HG02981 (cell line): ENCODE data around the gene MYADM.
A peak's percentile ranks its signal among the peaks of the same experiment; 100 is the strongest.
"Not testable (repeated sequence)": the region's sequence is repeated elsewhere in the genome, so short reads cannot be mapped to it uniquely, and the experiment has no call there.

Source experiments
- ATAC-seq: cut with Tn5 transposase; IDR thresholded peaks from one replicate; pipeline ENCODE4 v1.9.1; 2021; ENCODE audit warnings: mild to moderate bottlenecking, moderate library complexity; ENCODE audit not compliant: unreplicated experiment

MYADM gene

GRCh38 chr19:53867225-53868090 is at the start of gene MYADM:
TSS of gene MYADM (plus strand) at chr19:53867883. CDS start at chr19:53873530, 5,647 bp downstream.
- ATAC-seq: peak; percentile 75

DNA sequence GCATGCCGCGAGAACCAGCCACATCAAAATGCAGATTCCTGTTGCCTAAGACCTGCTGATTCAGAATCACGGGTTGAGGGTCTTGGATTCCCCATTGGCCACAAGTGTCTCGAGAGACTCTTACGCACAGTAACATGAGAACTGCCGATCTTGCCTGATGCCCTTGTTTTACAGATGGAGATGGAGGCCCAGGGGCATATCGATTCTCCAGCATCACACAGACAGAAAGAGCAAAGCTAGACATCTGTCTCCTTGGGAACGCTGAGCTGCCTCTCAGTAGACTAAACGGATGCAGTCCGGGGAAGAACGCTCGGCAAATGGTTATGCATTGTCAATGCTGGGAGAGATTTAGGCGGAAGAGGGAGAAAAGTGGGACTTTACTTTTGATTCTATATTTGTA is 48.9 kb upstream of the MYADM start:
- no peak for ATAC-seq

GRCh38 chr19:53819861-53820260 is 47.8 kb upstream of the MYADM start:
- ATAC-seq: no peak

GRCh38 chr19:53823380-53824120 is 44.1 kb upstream of the MYADM start:
- ATAC-seq: no peak

- ATAC-seq: no peak
Measured at GRCh38 chr19:53824134-53824611, 43.5 kb upstream of the MYADM start, which contains the start of gene NLRP12. TSS of gene NLRP12 (minus strand) at chr19:53824314. CDS start at chr19:53824174, 140 bp downstream.

DNA sequence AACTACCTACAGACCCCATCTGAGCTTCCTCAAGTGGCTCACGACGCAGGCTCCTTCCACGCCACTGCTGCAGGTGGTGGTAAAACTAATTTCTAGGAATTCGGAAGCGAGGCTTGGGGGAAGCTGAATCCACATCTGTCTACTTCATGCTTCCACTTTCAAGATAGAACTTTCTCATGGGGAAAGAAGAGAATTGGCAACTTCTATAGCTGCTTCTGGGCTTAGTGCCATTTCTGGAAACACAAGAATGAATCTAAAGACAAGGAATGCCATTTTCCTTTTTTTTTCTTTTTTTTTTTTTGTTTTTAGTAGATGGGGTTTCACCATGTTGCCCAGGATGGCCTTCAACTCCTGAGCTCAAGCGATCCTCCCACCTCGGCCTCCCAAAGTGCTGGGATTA is 40.8 kb upstream of the MYADM start:
- no peak for ATAC-seq

GRCh38 chr19:53828531-53828930 is 39.2 kb upstream of the MYADM start:
- ATAC-seq: no peak

DNA sequence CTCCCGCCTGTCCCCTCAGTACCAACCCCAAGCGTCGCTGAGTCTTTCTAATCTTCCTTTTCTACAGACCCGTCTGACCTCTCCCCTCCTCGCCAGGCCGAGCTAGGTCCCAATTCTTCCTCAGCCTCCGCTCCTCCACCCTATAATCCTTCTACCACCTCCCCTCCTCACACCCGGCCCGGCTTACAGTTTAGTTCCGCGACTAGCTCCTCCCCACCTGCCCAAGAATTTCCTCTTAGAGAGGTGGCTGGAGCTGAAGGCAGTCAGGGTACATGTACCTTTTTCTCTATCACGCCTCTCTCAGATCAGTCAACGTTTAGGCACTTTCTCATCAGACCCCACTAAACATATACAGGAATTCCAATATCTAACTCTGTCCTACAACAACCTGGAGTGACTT is 34.8 kb upstream of the MYADM start:
- not testable (repeated sequence) for ATAC-seq

- ATAC-seq: not testable (repeated sequence)
Measured at GRCh38 chr19:53838446-53838845, 29.2 kb upstream of the MYADM start.

GRCh38 chr19:53840241-53840640 is 27.4 kb upstream of the MYADM start:
- ATAC-seq: not testable (repeated sequence)

- ATAC-seq: not testable (repeated sequence)
Measured at GRCh38 chr19:53840914-53841313, 26.8 kb upstream of the MYADM start.

- ATAC-seq: no peak
Measured at GRCh38 chr19:53844849-53845246, 22.8 kb upstream of the MYADM start.

DNA sequence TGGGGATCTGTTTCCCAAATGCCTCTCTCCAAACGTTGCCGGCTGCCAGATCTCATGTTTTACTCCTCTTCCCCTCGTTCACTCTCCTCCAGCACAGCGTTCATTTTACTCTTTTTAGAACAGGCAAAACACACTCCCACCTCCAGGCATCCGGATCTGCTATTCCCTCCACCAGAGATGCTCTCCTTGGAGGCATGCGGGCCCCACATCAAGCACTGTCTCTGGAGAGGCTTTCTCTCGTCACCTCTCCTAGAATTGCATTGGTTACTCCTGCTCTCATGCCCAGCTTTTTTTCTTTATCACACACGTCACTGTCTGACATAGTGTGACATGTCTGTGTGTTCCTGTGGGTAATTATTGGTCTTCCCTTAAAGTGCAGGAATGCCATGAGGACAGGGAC is 20.1 kb upstream of the MYADM start:
- no peak for ATAC-seq

DNA sequence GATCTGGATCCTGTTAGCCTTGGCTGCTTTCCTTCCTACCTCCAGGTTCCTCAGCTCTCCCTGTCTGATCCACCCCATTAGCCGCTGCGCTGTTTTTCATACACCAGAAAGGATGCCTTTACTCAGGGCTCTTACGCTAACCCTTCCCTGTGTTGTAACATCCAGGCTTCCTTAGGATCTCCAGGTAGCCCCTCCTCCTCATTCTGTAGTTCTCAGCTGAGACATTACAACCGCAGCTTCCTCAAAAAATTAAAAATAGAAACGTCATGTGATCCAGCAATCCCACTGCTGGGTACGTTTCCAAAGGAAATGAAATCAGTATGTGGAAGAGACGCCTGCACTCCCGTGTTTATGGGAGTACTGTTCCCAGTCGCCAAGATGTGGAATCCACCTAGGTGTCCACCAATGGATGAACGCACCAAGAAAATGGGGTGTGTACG is 18.4 kb upstream of the MYADM start:
- ATAC-seq: no peak

DNA sequence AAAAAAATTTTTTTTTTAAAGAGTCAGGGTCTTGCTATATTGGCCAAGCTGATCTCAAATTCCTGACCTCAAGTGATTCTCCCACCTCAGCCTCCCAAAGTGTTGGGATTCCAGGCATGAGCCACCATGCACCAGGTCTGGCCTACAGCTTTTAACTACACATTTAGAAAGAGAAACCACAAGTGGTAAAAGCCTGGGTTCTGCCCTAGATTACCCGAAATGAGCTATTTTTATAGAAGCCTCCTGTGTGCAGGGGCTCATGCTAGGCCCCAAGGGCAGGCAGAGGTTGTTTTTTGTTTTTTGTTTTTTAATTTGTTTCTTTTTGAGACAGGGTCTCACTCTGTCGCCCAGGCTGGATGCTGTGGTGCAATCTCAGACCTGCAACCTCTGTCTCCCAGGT is 14.0 kb upstream of the MYADM start:
- ATAC-seq: no peak

- ATAC-seq: no peak
Measured at GRCh38 chr19:53864308-53864836, 3.3 kb upstream of the MYADM start.

- no peak for ATAC-seq
Measured at GRCh38 chr19:53865523-53865917, 2.2 kb upstream of the MYADM start.

DNA sequence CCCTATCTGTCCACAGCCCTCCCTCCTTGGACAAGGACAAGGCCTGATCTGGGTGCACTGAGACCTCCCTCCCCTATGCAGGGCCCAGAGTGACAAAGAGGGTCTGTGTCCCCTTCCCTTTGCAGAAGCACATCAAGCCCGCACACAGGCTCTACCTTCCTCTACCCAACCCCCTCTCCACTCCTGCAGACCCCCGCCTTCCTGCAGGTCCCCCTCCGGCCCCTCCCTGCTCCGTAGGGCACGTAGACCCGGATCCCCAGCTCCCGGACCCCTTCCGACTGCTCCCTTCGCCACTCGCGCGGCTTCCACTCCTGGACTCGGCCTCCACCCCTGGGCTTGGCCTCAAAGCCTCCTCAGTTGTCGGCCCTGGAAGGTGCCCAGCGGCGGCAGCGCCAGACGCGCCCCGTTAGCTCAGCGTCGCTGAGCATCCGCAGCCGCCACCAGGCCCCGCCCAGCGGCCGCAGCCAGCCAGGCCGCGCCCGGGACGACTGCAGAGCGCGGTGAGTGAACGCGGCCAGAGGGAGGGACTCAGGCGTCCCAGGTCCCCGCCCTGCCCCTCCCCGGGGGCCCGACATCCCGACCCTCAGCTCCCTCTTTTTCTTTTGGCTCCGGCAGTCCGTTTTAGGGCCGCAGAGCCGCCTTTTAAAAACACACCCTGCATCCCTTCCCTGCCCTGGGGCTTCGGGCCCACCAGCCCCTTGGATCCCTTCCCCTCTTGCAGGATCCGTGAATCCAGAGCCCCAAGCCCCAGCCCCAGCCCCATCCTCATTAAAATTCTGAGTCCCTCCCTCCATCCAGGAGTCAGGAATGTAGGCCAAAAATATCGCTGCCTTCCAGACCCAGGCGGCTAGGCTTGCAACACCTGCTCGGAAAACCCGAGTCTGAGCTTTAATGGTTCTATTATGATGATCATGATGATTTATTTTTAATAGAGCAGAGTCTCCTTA is 1.5 kb upstream of the MYADM start:
- no peak for ATAC-seq

GRCh38 chr19:53866865-53867224 is 838 bp upstream of the MYADM start:
- no peak for ATAC-seq

DNA sequence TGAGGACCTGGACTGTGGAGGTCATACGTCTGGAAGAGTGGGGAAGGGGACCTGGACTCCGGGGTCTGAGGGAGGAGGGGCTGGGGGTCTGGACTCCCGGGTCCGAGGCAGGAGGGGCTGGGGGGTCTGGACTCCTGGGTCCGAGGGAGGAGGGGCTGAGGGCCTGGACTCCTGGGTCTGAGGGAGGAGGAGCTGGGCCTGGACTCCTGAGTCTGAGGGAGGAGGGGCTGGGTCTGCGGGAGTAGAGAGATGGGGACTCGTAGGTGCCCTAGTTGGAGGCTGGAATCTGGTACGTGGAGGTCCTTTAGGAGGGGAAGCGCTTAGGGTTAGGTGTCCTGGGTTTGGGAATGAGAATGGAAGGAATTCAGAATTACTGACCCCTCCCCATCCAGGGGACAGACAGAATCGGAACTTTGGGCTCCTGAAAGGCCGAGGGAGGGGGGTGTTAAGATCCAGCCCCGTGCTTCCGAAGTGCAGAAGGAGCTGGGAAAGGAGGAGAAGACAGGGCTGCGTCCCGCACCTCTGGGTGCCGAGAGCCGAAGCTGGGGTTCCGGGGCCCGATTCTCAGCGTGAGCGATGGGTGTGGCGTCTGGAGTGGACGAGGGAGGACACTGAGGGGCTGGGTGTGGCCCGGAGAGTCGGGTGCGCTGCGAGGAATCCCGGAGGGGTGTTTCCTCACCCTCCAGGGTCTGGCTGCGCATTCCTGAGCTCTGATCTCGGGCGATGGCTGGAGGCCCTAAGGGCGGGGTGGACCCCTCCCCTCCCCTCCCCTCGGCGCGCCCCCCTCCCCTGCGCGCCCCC is 608 bp downstream of the MYADM start:
- no peak for ATAC-seq
